Measurements from ENCODE around the gene PGPEP1. TPM values are rescaled to one million over a fixed set of nuclear protein-coding genes. Genes with fewer than 3 reads are reported as not detected.

PGPEP1 gene
- total RNA-seq, 2 donors from 2014 or later = 23.7 TPM

GRCh38 chr19:18308051-18308947 lies 32.1 kb upstream of the PGPEP1 start:
- no peak for TF ChIP-seq CTCF (IDR thresholded peaks at IDR 0.05)
- no peak for ATAC-seq (ENCODE audit: insufficient number of reproducible peaks, low FRiP score, low read depth)
- H3K36me3 ChIP-seq = no peaks in the 10 kb centered on the region

DNA sequence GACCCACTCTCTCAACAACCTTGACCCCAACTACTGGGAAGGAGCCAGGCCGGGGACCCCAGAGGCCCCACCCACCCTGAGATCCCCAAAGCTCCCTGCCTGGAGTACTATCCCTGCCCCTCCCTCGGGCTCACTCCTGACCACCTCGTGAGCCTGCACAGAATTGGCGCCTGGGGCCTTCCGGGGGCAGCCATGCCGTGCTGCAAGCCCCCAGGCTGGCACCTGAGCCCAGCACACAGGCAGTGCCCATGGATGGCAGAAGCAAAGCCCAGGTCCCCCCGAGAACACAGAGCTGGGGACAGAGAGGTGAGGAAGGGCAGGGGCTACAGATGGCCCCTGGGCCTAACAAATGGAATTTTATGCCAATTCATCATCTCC lies 31.5 kb upstream of the PGPEP1 start:
- H3K4me1 ChIP-seq (ENCODE audit: control insufficient read depth in 1 of 2, low read depth in 2 of 2) = peaks cover 36 to 69% of the 10 kb centered on the region in 2 donors
- no peaks in the 10 kb centered on the region for H3K9me3 ChIP-seq
- no peaks in the 10 kb centered on the region for H3K27me3 ChIP-seq (replicated peaks; ENCODE audit: insufficient read depth)
- no peak for TF ChIP-seq CTCF (IDR thresholded peaks at IDR 0.05)
- H3K4me3 ChIP-seq = no peak overlapping the region
- H3K27ac ChIP-seq = peak overlapping the region; percentile 86 to 99
- no peak for DNase-seq (ENCODE audit: low spot score)
- no peaks in the 10 kb centered on the region for H3K36me3 ChIP-seq
- ATAC-seq (ENCODE audit: insufficient number of reproducible peaks, low FRiP score, low read depth) = no peak

More at GRCh38 chr19:18308051-18308947, 32.1 kb upstream of the PGPEP1 start:
- Histone ChIP-seq H3K4me3 (no peak overlapping the region), H3K9me3 (no peaks in the 10 kb centered on the region), H3K27me3 (replicated peaks; ENCODE audit: insufficient read depth) (no peaks in the 10 kb centered on the region), H3K27ac (peak overlapping the region; percentile 86 to 99), H3K4me1 (ENCODE audit: control insufficient read depth in 1 of 2, low read depth in 2 of 2) (peaks cover 42 to 69% of the 10 kb centered on the region in 2 donors)
- no peak for DNase-seq (ENCODE audit: low spot score)

- Histone ChIP-seq H3K36me3 (no peaks in the 10 kb centered on the region), H3K27me3 (replicated peaks; ENCODE audit: insufficient read depth) (no peaks in the 10 kb centered on the region), H3K27ac (peak overlapping the region in 1 of 2 donors; percentile 99), H3K4me1 (ENCODE audit: control insufficient read depth in 1 of 2, low read depth in 2 of 2) (peaks cover 36 to 70% of the 10 kb centered on the region in 2 donors), H3K9me3 (no peaks in the 10 kb centered on the region), H3K4me3 (no peak overlapping the region)
- DNase-seq (ENCODE audit: low spot score) (no peak), ATAC-seq (ENCODE audit: insufficient number of reproducible peaks, low FRiP score, low read depth) (no peak)
- TF ChIP-seq CTCF (IDR thresholded peaks at IDR 0.05) = no peak
Observed at GRCh38 chr19:18309525-18310064, 30.8 kb upstream of the PGPEP1 start.

DNA sequence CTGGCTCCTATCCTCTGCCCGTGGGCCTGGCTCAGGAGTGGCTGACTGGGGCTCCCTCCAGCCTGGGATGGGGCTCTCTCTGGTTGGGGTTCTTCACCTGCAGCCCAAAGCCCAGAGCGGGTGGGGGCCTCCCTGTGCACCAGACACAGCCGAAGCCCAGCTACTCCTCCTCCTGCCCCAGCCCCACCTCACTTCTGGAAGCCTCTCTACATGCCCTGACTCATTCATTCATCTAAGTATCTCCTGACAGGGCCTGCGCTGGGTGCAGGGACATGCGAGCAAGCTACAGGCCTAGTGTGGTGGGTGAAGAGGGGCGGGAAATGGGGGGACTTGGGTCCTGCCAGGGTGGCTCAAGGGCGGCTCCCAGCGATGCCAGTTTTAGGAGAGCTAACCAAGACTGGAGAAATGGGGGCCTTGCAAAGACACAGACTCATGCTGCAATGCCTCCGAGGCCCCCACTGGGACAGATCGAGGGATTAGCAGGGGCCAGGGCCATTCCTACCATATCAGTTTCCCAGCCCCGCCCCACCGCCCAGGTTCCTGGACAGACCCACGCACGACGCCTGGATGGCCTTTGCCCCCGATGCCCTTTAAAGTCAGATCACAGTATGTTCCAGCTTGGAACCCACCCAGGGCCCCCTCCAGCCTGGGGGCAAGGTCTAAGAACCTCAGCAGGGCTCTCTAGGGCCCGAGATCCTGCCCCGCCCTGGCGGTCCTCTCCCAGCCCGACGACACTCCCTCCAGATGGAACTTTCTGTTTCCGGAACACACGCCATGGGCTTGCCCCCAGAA lies 30.1 kb upstream of the PGPEP1 start:
- DNase-seq (ENCODE audit: low spot score) = no peak
- no peak for TF ChIP-seq CTCF (IDR thresholded peaks at IDR 0.05)
- no peaks in the 10 kb centered on the region for H3K36me3 ChIP-seq
- H3K4me3 ChIP-seq = no peak overlapping the region
- no peak overlapping the region for H3K27ac ChIP-seq
- no peaks in the 10 kb centered on the region for H3K9me3 ChIP-seq
- no peak for ATAC-seq (ENCODE audit: insufficient number of reproducible peaks, low FRiP score, low read depth)
- H3K27me3 ChIP-seq (replicated peaks; ENCODE audit: insufficient read depth) = no peaks in the 10 kb centered on the region
- H3K4me1 ChIP-seq (ENCODE audit: control insufficient read depth in 1 of 2, low read depth in 2 of 2) = peaks cover 32 to 71% of the 10 kb centered on the region in 2 donors

DNA sequence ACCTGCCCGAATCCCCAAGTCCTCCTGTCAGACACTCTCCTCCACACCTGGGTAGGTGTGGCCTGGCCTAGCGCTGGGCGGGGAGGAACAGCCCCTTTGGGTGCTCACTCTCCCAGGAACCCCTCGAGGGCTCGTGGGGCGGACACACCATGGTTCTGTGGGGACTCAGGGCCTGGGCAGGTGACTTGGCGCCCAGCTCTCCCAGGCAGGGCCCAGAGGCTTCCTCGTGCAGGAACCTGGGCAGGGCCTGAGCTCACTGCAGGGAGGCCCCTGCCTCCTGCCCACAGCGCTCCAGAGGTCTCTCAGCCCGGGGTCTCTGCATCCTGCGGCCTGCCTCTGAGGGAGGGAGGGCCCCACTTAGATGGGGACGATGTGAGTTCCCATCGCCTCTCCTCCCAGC lies 29.4 kb upstream of the PGPEP1 start:
- Histone ChIP-seq H3K4me3 (no peak overlapping the region), H3K4me1 (ENCODE audit: control insufficient read depth in 1 of 2, low read depth in 2 of 2) (peaks cover 26 to 64% of the 10 kb centered on the region in 2 donors), H3K27ac (no peak overlapping the region), H3K36me3 (no peaks in the 10 kb centered on the region), H3K9me3 (no peaks in the 10 kb centered on the region), H3K27me3 (replicated peaks; ENCODE audit: insufficient read depth) (no peaks in the 10 kb centered on the region)
- DNase-seq (ENCODE audit: low spot score) = no peak
- no peak for TF ChIP-seq CTCF (IDR thresholded peaks at IDR 0.05)
- no peak for ATAC-seq (ENCODE audit: insufficient number of reproducible peaks, low FRiP score, low read depth)

All from thoracic aorta (tissue), 2 donors.